Neutrophil (primary cell): ENCODE data around the gene CNTNAP2.
"Not testable (repeated sequence)": the region's sequence is repeated elsewhere in the genome, so short reads cannot be mapped to it uniquely, and the experiment has no call there.

Experiments used
- H3K27ac ChIP-seq: fragments of 200-600 bp; sonication (generic); 2 replicates; pipeline ENCODE4 v1.5.1; 2016; ENCODE audit warnings: mild to moderate bottlenecking, moderate library complexity
- H3K27me3 ChIP-seq: fragments of 200-600 bp; sonication (generic); 2 replicates; pipeline ENCODE4 v1.6.0; 2016; ENCODE audit warnings: mild to moderate bottlenecking
- H3K36me3 ChIP-seq: fragments of 200-600 bp; sonication (generic); 2 replicates; pipeline ENCODE4 v1.5.1; 2017
- H3K4me1 ChIP-seq, 2 experiments: fragments of 200-600 bp in 1 of 2; sonication (generic) in 1 of 2; 1 replicate in 1 of 2; 2 replicates in 1 of 2; pipeline versions ENCODE4 v1.5.1 to v1.6.1; 2013 to 2016; ENCODE audit warnings: low read depth in 1 of 2, low read length in 1 of 2, mild to moderate bottlenecking in 1 of 2, moderate library complexity in 1 of 2; ENCODE audit not compliant: control insufficient read depth in 1 of 2, insufficient read depth in 1 of 2
- H3K4me3 ChIP-seq, 2 experiments: fragments of 200-600 bp in 1 of 2; sonication (generic) in 1 of 2; 1 replicate in 1 of 2; 2 replicates in 1 of 2; pipeline ENCODE4 v1.5.1; 2013 to 2016; ENCODE audit warnings: low read depth in 1 of 2, low read length in 1 of 2, mild to moderate bottlenecking in 1 of 2, moderate library complexity in 1 of 2
- H3K9me3 ChIP-seq: fragments of 200-600 bp; sonication (generic); 2 replicates; pipeline ENCODE4 v1.5.1; 2016
- TF ChIP-seq, protein P1 (sequence below): fragments of 200-600 bp; sonication (generic); IDR thresholded peaks from 2 replicates; pipeline ENCODE4 v1.5.1; 2016; ENCODE audit warnings: antibody characterized with exemption

CNTNAP2 gene

DNA sequence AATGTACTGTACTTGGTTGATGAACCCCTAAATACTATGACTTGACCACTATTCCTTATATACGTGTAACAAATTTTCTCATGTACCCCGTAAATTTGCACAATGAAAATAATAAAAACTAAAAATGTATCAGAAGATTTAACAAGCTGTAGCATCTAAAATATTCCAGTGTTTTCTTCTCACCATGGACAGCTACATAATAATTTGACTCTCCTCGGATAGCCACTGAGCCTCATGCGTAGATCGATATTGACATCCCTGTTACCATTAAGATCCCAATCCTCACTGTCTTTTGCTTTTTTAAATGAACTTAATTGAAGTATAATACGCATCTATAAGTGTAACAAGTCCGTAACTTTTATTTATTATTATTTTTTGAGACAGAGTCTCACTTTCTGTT, 2294.3 kb downstream of the CNTNAP2 start:
- Histone ChIP-seq H3K27ac (no peak overlapping the region), H3K36me3 (no peaks in the 10 kb centered on the region), H3K4me3 (no peak overlapping the region), H3K9me3 (no peaks in the 10 kb centered on the region), H3K4me1 (no peaks in the 10 kb centered on the region), H3K27me3 (no peaks in the 10 kb centered on the region)
- TF ChIP-seq, protein P1, sequence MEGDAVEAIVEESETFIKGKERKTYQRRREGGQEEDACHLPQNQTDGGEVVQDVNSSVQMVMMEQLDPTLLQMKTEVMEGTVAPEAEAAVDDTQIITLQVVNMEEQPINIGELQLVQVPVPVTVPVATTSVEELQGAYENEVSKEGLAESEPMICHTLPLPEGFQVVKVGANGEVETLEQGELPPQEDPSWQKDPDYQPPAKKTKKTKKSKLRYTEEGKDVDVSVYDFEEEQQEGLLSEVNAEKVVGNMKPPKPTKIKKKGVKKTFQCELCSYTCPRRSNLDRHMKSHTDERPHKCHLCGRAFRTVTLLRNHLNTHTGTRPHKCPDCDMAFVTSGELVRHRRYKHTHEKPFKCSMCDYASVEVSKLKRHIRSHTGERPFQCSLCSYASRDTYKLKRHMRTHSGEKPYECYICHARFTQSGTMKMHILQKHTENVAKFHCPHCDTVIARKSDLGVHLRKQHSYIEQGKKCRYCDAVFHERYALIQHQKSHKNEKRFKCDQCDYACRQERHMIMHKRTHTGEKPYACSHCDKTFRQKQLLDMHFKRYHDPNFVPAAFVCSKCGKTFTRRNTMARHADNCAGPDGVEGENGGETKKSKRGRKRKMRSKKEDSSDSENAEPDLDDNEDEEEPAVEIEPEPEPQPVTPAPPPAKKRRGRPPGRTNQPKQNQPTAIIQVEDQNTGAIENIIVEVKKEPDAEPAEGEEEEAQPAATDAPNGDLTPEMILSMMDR, result no peak

DNA sequence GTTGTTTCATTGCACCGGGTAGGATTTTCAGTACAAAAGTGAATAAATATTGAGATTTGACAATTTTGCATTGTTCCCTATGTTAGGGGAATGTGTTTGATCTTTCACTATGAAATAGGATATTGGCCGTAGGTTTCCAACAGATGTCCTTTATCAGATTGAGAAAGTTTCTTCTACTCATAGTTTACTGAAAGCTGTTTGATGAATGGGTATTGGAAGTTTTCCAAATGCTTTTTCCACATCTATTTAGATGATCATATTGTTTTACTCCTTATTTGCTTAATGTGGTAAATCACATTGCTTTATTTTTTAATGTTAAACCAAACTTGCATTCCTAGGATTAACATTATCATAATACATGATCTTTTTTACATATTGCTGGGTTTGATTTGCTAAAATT, 2296.1 kb downstream of the CNTNAP2 start:
- TF ChIP-seq, protein P1, result no peak
- no peaks in the 10 kb centered on the region for H3K36me3 ChIP-seq
- H3K27me3 ChIP-seq, result no peaks in the 10 kb centered on the region
- H3K4me1 ChIP-seq, result no peaks in the 10 kb centered on the region
- H3K27ac ChIP-seq, result no peak overlapping the region
- H3K9me3 ChIP-seq, result no peaks in the 10 kb centered on the region
- H3K4me3 ChIP-seq, result no peak overlapping the region

DNA sequence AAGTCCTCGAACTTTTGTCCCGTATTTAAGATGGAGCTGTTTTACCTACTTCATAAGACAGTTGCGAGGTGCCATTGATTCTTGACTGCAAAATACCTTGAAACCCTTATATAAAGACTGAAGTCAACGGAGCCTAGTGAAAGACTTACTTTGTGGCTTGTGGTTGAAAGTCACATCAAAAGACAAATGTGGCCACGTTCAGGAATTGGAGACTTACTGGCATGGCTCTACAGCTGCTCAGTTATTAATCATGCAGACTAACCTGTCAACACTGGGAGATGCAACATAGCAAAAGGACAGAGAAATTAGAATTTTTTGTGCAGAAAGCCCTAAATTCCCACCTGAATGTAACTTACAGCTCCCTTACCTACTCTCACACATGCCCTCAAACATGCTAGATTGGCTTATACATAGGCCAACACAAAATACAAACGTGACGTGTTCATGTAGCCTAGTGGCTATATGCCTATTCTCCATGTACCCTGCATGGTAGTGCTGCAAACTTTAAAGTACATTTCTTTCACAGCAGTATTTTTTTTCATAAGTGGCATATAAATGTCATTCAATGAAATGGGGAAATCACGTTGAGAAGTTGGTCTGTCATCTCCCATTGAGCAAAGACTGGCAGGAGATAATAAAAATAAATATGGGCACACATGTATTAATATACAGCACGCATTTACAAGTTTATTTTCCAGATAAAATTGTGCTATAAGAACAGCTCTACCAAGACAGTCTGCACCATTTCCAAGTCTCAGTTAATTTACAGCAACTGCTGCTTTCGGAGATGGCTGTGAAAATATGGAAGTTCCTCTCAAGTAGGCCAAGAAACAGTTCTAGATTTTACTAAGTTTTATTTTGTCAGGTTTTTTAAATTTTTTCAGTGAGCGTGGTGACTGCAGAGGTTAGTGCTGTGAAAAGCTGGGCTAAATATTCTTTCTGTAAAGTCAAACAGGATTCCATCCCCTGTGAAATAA, 2303.5 kb downstream of the CNTNAP2 start:
- Histone ChIP-seq H3K27me3 (no peaks in the 10 kb centered on the region), H3K27ac (no peak overlapping the region), H3K4me1 (no peaks in the 10 kb centered on the region), H3K36me3 (no peaks in the 10 kb centered on the region), H3K9me3 (no peaks in the 10 kb centered on the region), H3K4me3 (no peak overlapping the region)
- TF ChIP-seq, protein P1, result no peak

DNA sequence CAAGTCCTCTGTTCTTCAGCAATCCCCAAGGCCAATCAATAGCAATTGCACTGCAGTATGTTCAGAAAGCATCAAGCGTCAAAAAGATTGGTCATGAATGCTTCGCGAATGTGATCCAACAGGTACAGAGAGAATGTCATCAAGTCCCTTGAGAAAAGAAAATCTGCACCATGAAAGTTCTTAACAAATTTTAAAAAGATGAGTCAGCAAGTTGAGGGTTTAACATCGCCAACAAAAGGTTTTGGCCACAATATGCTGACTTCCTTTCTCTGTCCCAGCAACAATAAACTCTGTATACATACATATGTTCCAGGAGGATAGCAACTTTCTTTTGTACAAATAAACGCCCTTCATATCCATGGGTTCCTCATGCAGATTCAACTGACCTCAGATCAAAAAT, 2305.4 kb downstream of the CNTNAP2 start:
- H3K9me3 ChIP-seq, result no peaks in the 10 kb centered on the region
- no peaks in the 10 kb centered on the region for H3K27me3 ChIP-seq
- H3K27ac ChIP-seq, result no peak overlapping the region
- TF ChIP-seq, protein P1, result no peak
- no peak overlapping the region for H3K4me3 ChIP-seq
- H3K36me3 ChIP-seq, result no peaks in the 10 kb centered on the region
- H3K4me1 ChIP-seq, result no peaks in the 10 kb centered on the region

DNA sequence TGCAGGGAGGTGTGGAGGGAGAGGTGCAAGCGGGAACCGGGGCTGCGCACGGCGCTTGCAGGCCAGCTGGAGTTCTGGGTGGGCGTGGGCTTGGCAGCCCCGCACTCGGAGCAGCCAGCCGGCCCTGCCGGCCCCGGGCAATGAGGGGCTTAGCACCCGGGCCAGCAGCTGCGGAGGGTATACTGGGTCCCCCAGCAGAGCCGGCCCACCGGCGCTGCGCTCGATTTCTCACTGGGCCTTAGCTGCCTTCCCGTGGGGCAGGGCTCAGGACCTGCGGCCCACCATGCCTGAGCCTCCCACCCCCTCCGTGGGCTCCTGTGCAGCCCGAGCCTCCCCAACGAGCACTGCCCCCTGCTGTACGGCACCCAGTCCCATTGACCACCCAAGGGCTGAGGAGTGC, 2309.8 kb downstream of the CNTNAP2 start:
- not testable (repeated sequence) for H3K4me1 ChIP-seq

DNA sequence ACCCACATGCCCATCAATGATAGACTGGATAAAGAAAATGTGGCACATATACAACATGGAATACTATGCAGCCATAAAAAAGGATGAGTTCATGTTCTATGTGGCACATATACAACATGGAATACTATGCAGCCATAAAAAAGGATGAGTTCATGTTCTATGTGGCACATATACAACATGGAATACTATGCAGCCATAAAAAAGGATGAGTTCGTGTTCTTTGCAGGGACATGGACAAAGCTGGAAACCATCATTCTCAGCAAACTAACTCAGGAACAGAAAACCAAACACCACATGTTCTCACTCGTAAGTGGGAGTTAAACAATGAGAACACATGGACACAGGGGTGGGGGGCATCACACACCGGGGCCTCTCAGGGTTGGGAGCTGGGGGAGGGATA, 2314.1 kb downstream of the CNTNAP2 start:
- H3K4me1 ChIP-seq, H3K36me3 ChIP-seq, H3K27me3 ChIP-seq: not testable (repeated sequence)

More for the DNA sequence above, 2309.8 kb downstream of the CNTNAP2 start:
- not testable (repeated sequence) for H3K27me3 ChIP-seq, H3K4me3 ChIP-seq, H3K27ac ChIP-seq, H3K36me3 ChIP-seq, H3K9me3 ChIP-seq

More for the DNA sequence above, 2314.1 kb downstream of the CNTNAP2 start:
- not testable (repeated sequence) for H3K27ac ChIP-seq, H3K4me3 ChIP-seq, H3K9me3 ChIP-seq
